Endothelial cell of umbilical vein (primary cell): ENCODE results near the gene JPH3. TPM values are rescaled to one million over a fixed set of nuclear protein-coding genes. Genes with fewer than 3 reads are reported as not detected.

Experiments used
- BruUV-seq: library from RNA; stranded (reverse); fragments of 400-500 nt; replicated peaks from 2 replicates; lab custom pipeline; 2021; lab: Mats Ljungman, UMichigan
- CTCF ChIA-PET: fragments of 300-600, 350-600 bp; sonication (Branson Sonifier 250); formaldehyde crosslinking; loops from one replicate; lab custom pipeline; 2021; ENCODE audit warnings: antibody characterized with exemption, inconsistent platforms; lab: Charles Lee
- POLR2A ChIA-PET: fragments of 300-600, 350-600 bp; sonication (Branson Sonifier 250); formaldehyde crosslinking; loops from one replicate; lab custom pipeline; 2021; ENCODE audit warnings: antibody characterized with exemption, inconsistent platforms; lab: Charles Lee
- DNase-seq: peaks from one replicate; pipeline ENCODE4 v3.0.0-alpha.2; 2011; ENCODE audit warnings: low read depth, low spot score
- FAIRE-seq: peaks from 2 replicates; lab custom pipeline; 2011; peaks lifted over from hg19 to GRCh38; lab: Jason Lieb, UNC
- H2AFZ ChIP-seq: 2 replicates; pipeline ENCODE4 v1.6.0; 2012; ENCODE audit warnings: low read depth, low read length, control low read depth, inconsistent platforms
- H3K27ac ChIP-seq: 2 replicates; pipeline ENCODE4 v1.5.1; 2011; ENCODE audit warnings: low read depth, mild to moderate bottlenecking, control low read depth, low read length, moderate library complexity; ENCODE audit not compliant: insufficient read depth
- H3K27me3 ChIP-seq, 2 experiments: 2 replicates each; pipeline versions ENCODE4 v1.6.0 to v1.6.1; 2011; ENCODE audit warnings: low read length in 2 of 2, mixed read lengths in 1 of 2; ENCODE audit not compliant: control insufficient read depth in 2 of 2, insufficient read depth in 2 of 2
- H3K36me3 ChIP-seq, 2 experiments: 2 replicates in 1 of 2; 3 replicates in 1 of 2; pipeline ENCODE4 v1.5.1; 2011; ENCODE audit warnings: low read length in 2 of 2, mild to moderate bottlenecking in 1 of 2, moderate library complexity in 1 of 2; ENCODE audit not compliant: control insufficient read depth in 2 of 2, insufficient read depth in 2 of 2; ENCODE audit errors: extremely low read depth in 1 of 2
- H3K4me1 ChIP-seq: 3 replicates; pipeline ENCODE4 v1.5.1; 2011; ENCODE audit warnings: mild to moderate bottlenecking, low read length; ENCODE audit not compliant: control insufficient read depth, insufficient read depth; ENCODE audit errors: extremely low read depth
- H3K4me2 ChIP-seq: 2 replicates; pipeline ENCODE4 v1.6.1; 2011; ENCODE audit warnings: low read length, control low read depth, mixed read lengths; ENCODE audit not compliant: insufficient read depth
- H3K4me3 ChIP-seq, 3 experiments: fragments of 200-600 bp in 1 of 3; sonication (generic), shearing (Covaris generic) in 1 of 3; replicated peaks in 1 of 3; 2 replicates each; pipeline ENCODE4 v1.5.1; 2011 to 2016; ENCODE audit warnings: control low read depth in 3 of 3, low read length in 3 of 3, mild to moderate bottlenecking in 2 of 3, inconsistent platforms in 1 of 3, low read depth in 1 of 3, moderate library complexity in 1 of 3; ENCODE audit not compliant: insufficient read depth in 1 of 3
- H3K79me2 ChIP-seq: 2 replicates; pipeline ENCODE4 v1.6.0; 2012; ENCODE audit warnings: low read length, inconsistent platforms; ENCODE audit not compliant: control insufficient read depth, insufficient read depth
- H3K9ac ChIP-seq: replicated peaks from 2 replicates; pipeline ENCODE3; 2011; ENCODE audit warnings: low read length, control low read depth; ENCODE audit not compliant: insufficient read depth; ENCODE audit errors: extremely low read depth
- H3K9me1 ChIP-seq: replicated peaks from 3 replicates; pipeline ENCODE4 v1.6.0; 2011; ENCODE audit warnings: mild to moderate bottlenecking, low read length; ENCODE audit not compliant: control insufficient read depth, insufficient read depth; ENCODE audit errors: extremely low read depth
- H3K9me3 ChIP-seq: replicated peaks from 2 replicates; pipeline ENCODE4 v1.5.1; 2012; ENCODE audit warnings: low read length, inconsistent platforms; ENCODE audit not compliant: control insufficient read depth, insufficient read depth
- H4K20me1 ChIP-seq: replicated peaks from 2 replicates; pipeline ENCODE3; 2011; ENCODE audit warnings: mild to moderate bottlenecking, low read length; ENCODE audit not compliant: control insufficient read depth, insufficient read depth; ENCODE audit errors: extremely low read depth
- EZH2 ChIP-seq: IDR thresholded peaks from 2 replicates; pipeline ENCODE4 v1.6.1; 2012; ENCODE audit warnings: borderline replicate concordance, low read depth, mild to moderate bottlenecking, moderate library complexity, low read length, inconsistent platforms; ENCODE audit not compliant: severe bottlenecking
- FOS ChIP-seq: IDR thresholded peaks from 2 replicates; pipeline ENCODE4 v1.6.1; 2011; ENCODE audit warnings: mild to moderate bottlenecking, low read length, moderate library complexity, borderline replicate concordance; ENCODE audit not compliant: insufficient read depth
- GATA2 ChIP-seq: IDR thresholded peaks from 2 replicates; pipeline ENCODE4 v1.7.0; 2011; ENCODE audit warnings: low read depth, mild to moderate bottlenecking, moderate library complexity, mixed read lengths, low read length; ENCODE audit not compliant: insufficient read length, insufficient read depth
- JUN ChIP-seq: IDR thresholded peaks from 2 replicates; pipeline ENCODE4 v1.6.1; 2011; ENCODE audit warnings: borderline replicate concordance, low read depth; ENCODE audit not compliant: insufficient read length, insufficient read depth
- MYC ChIP-seq: IDR thresholded peaks from one replicate; pipeline ENCODE4 v1.6.1; 2011; ENCODE audit warnings: mild to moderate bottlenecking, low read depth, low read length
- POLR2A ChIP-seq: IDR thresholded peaks from 2 replicates; pipeline ENCODE4 v1.6.1; 2012; ENCODE audit warnings: low read depth, mild to moderate bottlenecking, control low read depth, low read length
- POLR2AphosphoS5 ChIP-seq: IDR thresholded peaks from 2 replicates; pipeline ENCODE4 v1.6.1; 2012; ENCODE audit warnings: low read depth, mild to moderate bottlenecking, control low read depth, low read length, moderate library complexity; ENCODE audit not compliant: insufficient read depth
- dilution Hi-C: fragments of 300-500 bp; cut with MboI; formaldehyde crosslinking; loops from one replicate; pipeline ENCODE4 v1.15.0; 2019; ENCODE audit warnings: low sequenced_read_pairs; ENCODE audit not compliant: extremely low pct_ligation_motif_present
- intact Hi-C: fragments of 100-400 bp; cut with micrococcal nuclease; formaldehyde crosslinking; loops from one replicate; pipeline ENCODE4 v1.10.0; 2022
- polyA plus RNA-seq, 4 experiments: library from polyadenylated mRNA; depleted of rRNA in 3 of 4; stranded (reverse) in 3 of 4; unstranded in 1 of 4; fragments of >200 nt; gene quantifications; 2 replicates each; pipeline versions ENCODE4 v1.2.1 to v1.2.3, GENCODE V29; 2011 to 2012; ENCODE audit warnings: missing spikeins in 1 of 4
- total RNA-seq: library from RNA; stranded (reverse); gene quantifications from 2 replicates; pipeline ENCODE4 v1.2.3, GENCODE V29; 2021
- TF ChIP-seq, protein P1 (sequence below): IDR thresholded peaks from 2 replicates; pipeline ENCODE4 v1.6.1; 2011; ENCODE audit not compliant: insufficient read depth, insufficient read length
- TF ChIP-seq, protein P2 (sequence below), 2 donors: IDR thresholded peaks; 1 replicate in 1 of 2; 2 replicates in 1 of 2; pipeline ENCODE4 v1.5.1; 2011; ENCODE audit warnings: low read length in 2 of 2, mild to moderate bottlenecking in 2 of 2, moderate library complexity in 2 of 2, control low read depth in 1 of 2, inconsistent platforms in 1 of 2, low read depth in 1 of 2; ENCODE audit not compliant: insufficient read depth in 1 of 2; ENCODE audit errors: extremely low read depth in 1 of 2

The JPH3 gene
- total and polyA plus RNA-seq, 2 donors (not counting 3 experiments of a cell fraction or from before 2014, with no cell fraction given): 0.22 to 0.30 TPM

- Histone ChIP-seq H3K4me3 (no peak overlapping the region), H3K9me1 (no peaks in the 10 kb centered on the region), H3K27ac (no peak overlapping the region), H3K4me1 (peaks cover 20% of the 10 kb centered on the region), H3K79me2 (no peaks in the 10 kb centered on the region), H3K36me3 (peaks cover 4 to 19% of the 10 kb centered on the region in 2 experiments), H3K27me3 (no peaks in the 10 kb centered on the region), H3K9ac (no peak overlapping the region), H3K4me2 (no peak overlapping the region), H4K20me1 (no peaks in the 10 kb centered on the region), H3K9me3 (no peaks in the 10 kb centered on the region), H2AFZ (no peak overlapping the region)
- DNase-seq (no peak), FAIRE-seq (no peak)
- no peak for TF ChIP-seq POLR2A
- TF ChIP-seq JUN: no peak
- TF ChIP-seq MYC: no peak
- TF ChIP-seq FOS: no peak
- TF ChIP-seq EZH2: no peak
- intact Hi-C loops (no loop called here), dilution Hi-C loops (no loop called here)
- CTCF ChIA-PET: no interaction called here
- BruUV-seq: no TSS peak
- POLR2A ChIA-PET: no interaction called here
These were observed 104.8 kb downstream of the JPH3 start for GRCh38 chr16:87707097-87707496.

- Histone ChIP-seq H3K79me2 (no peaks in the 10 kb centered on the region), H2AFZ (no peak overlapping the region), H3K27ac (no peak overlapping the region), H3K9me3 (no peaks in the 10 kb centered on the region), H3K9me1 (no peaks in the 10 kb centered on the region), H3K4me3 (no peak overlapping the region), H4K20me1 (no peaks in the 10 kb centered on the region), H3K27me3 (no peaks in the 10 kb centered on the region), H3K9ac (no peak overlapping the region), H3K4me2 (no peak overlapping the region), H3K4me1 (peaks cover 12% of the 10 kb centered on the region), H3K36me3 (peaks cover 4 to 23% of the 10 kb centered on the region in 2 experiments)
- DNase-seq (no peak), FAIRE-seq (no peak)
- CTCF ChIA-PET: interaction anchor here (1.2 kb wide), 1 partner anchor 121 kb away, joined by 4 read pairs; no protein-coding TSS in a partner anchor
- TF ChIP-seq EZH2 (no peak), GATA2 (no peak), FOS (no peak), POLR2AphosphoS5 (no peak), MYC (no peak), JUN (no peak), POLR2A (no peak)
- TF ChIP-seq, protein P1, sequence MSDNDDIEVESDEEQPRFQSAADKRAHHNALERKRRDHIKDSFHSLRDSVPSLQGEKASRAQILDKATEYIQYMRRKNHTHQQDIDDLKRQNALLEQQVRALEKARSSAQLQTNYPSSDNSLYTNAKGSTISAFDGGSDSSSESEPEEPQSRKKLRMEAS: no peak
- TF ChIP-seq, protein P2, sequence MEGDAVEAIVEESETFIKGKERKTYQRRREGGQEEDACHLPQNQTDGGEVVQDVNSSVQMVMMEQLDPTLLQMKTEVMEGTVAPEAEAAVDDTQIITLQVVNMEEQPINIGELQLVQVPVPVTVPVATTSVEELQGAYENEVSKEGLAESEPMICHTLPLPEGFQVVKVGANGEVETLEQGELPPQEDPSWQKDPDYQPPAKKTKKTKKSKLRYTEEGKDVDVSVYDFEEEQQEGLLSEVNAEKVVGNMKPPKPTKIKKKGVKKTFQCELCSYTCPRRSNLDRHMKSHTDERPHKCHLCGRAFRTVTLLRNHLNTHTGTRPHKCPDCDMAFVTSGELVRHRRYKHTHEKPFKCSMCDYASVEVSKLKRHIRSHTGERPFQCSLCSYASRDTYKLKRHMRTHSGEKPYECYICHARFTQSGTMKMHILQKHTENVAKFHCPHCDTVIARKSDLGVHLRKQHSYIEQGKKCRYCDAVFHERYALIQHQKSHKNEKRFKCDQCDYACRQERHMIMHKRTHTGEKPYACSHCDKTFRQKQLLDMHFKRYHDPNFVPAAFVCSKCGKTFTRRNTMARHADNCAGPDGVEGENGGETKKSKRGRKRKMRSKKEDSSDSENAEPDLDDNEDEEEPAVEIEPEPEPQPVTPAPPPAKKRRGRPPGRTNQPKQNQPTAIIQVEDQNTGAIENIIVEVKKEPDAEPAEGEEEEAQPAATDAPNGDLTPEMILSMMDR (IDR thresholded peaks at IDR 0.05; ENCODE audit: extremely low read depth in 1 of 2, insufficient read depth in 1 of 2, low read depth in 1 of 2, low read length in 2 of 2): no peak
- no TSS peak for BruUV-seq
- intact Hi-C loops: no loop called here
- POLR2A ChIA-PET: no interaction called here
- dilution Hi-C loops: no loop called here
These were observed 105.6 kb downstream of the JPH3 start for GRCh38 chr16:87707714-87708580.
